T follicular helper cell (primary cell): ENCODE measurements around the gene TMEM163.
"Not testable (repeated sequence)": the region's sequence is repeated elsewhere in the genome, so short reads cannot be mapped to it uniquely, and the experiment has no call there.

Experiments
- DNase-seq: peaks from one replicate; pipeline ENCODE4 v3.0.0-alpha.2; 2020; ENCODE audit warnings: low read depth

Gene TMEM163

GRCh38 chr2:134665727-134666506, 52.9 kb downstream of the TMEM163 start:
- no peak for DNase-seq

GRCh38 chr2:134663451-134664450, 55.0 kb downstream of the TMEM163 start:
- no peak for DNase-seq

- DNase-seq = no peak
These were observed 56.0 kb downstream of the TMEM163 start for GRCh38 chr2:134662751-134663150.

GRCh38 chr2:134660626-134661402, 58.0 kb downstream of the TMEM163 start:
- no peak for DNase-seq

- DNase-seq = no peak
These were observed 59.1 kb downstream of the TMEM163 start for GRCh38 chr2:134659724-134660123.

- no peak for DNase-seq
These were observed 61.0 kb downstream of the TMEM163 start for GRCh38 chr2:134657650-134658250.

GRCh38 chr2:134656391-134656790, 62.4 kb downstream of the TMEM163 start:
- DNase-seq = not testable (repeated sequence)

GRCh38 chr2:134648586-134648985, 70.2 kb downstream of the TMEM163 start:
- no peak for DNase-seq

GRCh38 chr2:134647607-134648256, 71.1 kb downstream of the TMEM163 start:
- DNase-seq = no peak

GRCh38 chr2:134642938-134643337, 75.9 kb downstream of the TMEM163 start:
- DNase-seq = no peak

GRCh38 chr2:134640494-134640893, 78.3 kb downstream of the TMEM163 start:
- no peak for DNase-seq

- no peak for DNase-seq
These were observed 79.5 kb downstream of the TMEM163 start for GRCh38 chr2:134639265-134639664.

GRCh38 chr2:134636714-134637113, 82.1 kb downstream of the TMEM163 start:
- DNase-seq = no peak

GRCh38 chr2:134634054-134634753, 84.6 kb downstream of the TMEM163 start:
- DNase-seq = no peak

- no peak for DNase-seq
These were observed 88.2 kb downstream of the TMEM163 start for GRCh38 chr2:134630504-134631159.

GRCh38 chr2:134628453-134628852, 90.3 kb downstream of the TMEM163 start:
- no peak for DNase-seq

GRCh38 chr2:134626781-134627180, 92.0 kb downstream of the TMEM163 start:
- no peak for DNase-seq

- DNase-seq = no peak
These were observed 93.5 kb downstream of the TMEM163 start for GRCh38 chr2:134625311-134625710.

- DNase-seq = no peak
These were observed 95.0 kb downstream of the TMEM163 start for GRCh38 chr2:134623796-134624195.

- no peak for DNase-seq
These were observed 95.8 kb downstream of the TMEM163 start for GRCh38 chr2:134623046-134623445.
